HG03520 (cell line): ENCODE measurements around the gene ABI1.

Experiments used
- ATAC-seq: cut with Tn5 transposase; IDR thresholded peaks from one replicate; pipeline ENCODE4 v1.9.1; 2021; ENCODE audit warnings: mild to moderate bottlenecking, moderate library complexity; ENCODE audit not compliant: unreplicated experiment

Gene ABI1

GRCh38 chr10:26776258-26776657, 84.5 kb downstream of the ABI1 start:
- ATAC-seq = no peak

- no peak for ATAC-seq
Measured at GRCh38 chr10:26773633-26774032, 87.1 kb downstream of the ABI1 start.

DNA sequence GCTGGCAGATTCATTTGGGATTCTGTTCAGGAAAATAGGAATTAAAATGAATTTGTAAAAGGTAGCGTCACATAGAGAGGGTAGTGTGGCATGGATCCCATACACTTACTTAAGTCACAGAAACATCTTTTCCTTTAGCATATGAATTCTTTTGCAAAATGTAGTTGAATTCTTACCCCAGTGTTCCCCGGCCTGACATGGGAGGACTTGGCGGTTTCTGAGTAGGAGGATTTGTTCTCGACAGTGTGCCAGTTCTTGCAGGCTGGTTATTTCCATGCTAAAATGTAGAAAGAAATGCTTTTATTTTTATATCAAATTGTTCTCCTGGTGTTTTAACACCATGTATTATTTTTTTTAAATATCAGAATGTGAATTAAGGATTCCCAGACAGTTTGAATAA, 90.7 kb downstream of the ABI1 start:
- no peak for ATAC-seq

DNA sequence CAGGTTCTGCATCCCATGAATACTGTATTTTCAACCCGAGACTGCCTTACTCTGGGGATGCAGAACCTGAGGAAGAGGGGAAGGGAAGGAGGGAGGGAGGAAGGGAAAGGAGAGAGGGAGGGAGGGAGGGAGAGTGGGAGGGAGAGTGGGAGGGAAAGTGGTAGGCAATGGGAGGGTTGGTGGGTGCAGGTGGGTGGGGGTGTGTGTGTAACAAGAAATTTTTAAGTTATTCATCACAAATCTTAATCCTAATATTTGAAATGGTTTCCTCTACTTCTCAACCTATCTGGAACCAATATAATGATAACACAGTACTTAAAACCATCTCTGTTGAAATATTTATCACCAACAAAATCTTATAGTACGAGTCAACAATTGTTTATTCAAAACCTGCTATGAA, 95.2 kb downstream of the ABI1 start:
- no peak for ATAC-seq

DNA sequence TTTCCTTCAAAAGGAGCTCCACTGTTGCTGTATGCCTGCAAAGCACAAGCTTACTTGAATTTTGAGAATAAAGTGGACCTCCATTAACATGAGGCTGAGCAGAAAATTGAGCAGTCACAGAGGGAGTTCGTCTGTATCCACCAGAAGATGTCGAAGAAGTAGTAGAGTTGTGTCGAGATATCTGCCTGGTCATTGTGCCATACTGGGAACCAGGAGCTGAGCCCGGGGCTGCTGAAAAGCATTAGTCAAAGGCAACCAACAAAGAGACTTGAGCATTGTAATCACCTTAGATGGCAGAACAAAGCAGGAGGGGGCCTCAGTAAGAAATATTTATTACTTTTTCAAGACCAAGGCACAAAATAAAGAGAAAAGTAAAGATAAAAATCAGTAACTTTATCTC, 101.8 kb downstream of the ABI1 start:
- no peak for ATAC-seq

DNA sequence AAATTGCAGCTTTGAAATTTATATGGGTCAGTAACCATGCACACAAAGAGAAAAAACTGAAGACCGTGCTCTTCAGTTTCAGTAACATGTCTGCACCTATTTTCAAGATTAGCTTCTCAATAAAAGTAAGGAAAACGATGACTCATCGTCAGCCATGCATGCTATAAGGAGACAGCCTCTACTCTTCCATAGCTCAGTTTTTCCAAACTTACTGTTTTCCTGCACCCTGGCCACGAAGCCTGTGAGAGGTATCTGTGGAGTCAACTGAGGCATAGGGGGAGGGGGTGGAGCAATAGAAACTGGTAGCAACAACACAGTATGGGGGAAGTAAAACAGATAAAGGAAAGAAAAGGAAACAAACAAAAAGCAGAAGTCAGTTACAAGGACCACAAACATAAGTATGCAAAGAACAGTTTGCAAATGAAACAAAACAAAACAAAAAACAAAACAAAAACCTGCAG, 105.3 kb downstream of the ABI1 start:
- ATAC-seq = peak; percentile 96

- ATAC-seq = no peak
Measured at GRCh38 chr10:26746061-26746460, 114.7 kb downstream of the ABI1 start.

DNA sequence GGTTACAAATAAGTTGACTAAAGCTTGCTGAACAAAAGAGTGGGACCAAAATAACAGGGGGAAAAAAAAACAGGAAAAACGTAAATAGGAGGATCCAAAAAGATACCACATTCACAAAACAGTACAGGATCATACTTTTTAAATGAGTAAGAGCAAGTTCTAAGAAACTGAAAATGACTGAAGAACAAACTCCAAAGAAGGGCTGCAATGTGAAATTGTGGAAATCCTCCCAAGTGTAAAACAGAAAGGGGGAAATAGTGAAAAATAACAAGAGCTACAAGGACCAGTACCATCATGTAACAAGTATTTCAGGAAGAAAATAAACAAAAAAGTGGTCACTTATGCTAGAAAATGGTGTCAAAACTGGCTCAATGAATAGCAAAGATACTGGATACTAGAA, 116.9 kb downstream of the ABI1 start:
- no peak for ATAC-seq

DNA sequence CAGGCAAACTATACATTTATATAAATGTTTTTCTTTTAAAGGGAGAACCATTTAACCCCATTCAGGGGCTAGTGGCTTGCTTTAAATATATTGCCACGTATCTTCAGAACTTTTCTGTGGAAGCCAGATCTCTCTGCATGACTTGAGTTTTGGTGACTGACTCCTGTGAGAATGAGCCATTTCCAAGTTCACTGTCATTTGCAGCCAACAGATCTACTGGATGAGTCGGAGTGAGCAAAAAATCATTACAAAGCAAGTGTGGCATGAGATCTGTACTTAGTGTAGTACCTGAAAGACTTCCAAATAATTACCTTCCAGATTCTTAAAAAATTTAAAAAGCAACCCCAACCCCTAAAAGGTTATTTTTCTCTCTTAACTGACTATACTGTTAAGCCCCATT, 117.7 kb downstream of the ABI1 start:
- no peak for ATAC-seq

DNA sequence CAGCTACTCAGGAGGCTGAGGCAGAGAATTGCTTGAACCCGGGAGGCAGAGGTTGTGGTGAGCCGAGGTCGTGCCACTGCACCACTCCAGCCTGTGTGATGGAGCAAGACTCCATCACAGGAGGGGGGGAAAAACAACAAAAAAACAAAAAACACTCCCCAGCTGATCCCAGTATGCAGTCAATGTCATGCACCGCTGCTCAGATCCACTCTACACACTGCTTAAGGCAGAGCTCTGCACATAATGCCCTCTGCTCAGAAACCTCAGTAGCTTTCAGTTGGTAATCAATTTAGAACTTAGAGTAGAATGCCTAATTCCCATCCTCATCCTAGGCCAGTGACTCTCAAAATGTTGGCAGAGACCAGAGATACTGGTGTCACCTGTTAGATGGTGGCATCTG, 119.4 kb downstream of the ABI1 start:
- no peak for ATAC-seq

GRCh38 chr10:26739071-26739631, 121.6 kb downstream of the ABI1 start:
- ATAC-seq = no peak

DNA sequence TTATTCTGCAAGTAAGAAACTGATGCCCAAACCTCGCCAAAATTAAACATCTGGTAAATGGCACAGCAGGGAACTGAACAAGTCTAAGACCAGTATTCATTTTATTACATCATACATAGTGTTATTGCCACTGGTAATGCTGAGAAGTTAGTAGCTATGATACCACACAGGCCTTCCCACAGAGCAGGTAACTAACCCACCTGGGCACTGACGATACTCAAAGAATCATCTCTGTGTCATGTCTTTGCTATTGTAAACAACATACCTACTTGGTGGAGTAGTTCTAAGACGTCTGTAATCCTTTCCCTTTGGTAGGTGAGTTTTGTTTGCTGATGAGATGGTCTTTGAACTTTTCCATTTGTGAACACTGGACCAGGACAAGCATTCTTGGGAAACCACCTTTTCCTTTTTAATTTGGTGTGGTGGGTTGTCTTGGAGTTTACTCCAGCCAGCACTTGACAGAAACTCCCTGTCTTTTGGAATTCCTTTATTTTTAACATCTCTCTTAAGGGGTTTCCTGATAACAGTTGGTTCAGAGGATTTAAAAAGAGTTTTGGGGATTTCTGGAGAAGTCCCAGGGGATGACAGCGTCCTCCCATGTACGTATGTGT, 122.4 kb downstream of the ABI1 start:
- no peak for ATAC-seq

GRCh38 chr10:26737730-26738129, 123.0 kb downstream of the ABI1 start:
- ATAC-seq = peak; percentile 73

- ATAC-seq = no peak
Measured at GRCh38 chr10:26735435-26735834, 125.3 kb downstream of the ABI1 start.

DNA sequence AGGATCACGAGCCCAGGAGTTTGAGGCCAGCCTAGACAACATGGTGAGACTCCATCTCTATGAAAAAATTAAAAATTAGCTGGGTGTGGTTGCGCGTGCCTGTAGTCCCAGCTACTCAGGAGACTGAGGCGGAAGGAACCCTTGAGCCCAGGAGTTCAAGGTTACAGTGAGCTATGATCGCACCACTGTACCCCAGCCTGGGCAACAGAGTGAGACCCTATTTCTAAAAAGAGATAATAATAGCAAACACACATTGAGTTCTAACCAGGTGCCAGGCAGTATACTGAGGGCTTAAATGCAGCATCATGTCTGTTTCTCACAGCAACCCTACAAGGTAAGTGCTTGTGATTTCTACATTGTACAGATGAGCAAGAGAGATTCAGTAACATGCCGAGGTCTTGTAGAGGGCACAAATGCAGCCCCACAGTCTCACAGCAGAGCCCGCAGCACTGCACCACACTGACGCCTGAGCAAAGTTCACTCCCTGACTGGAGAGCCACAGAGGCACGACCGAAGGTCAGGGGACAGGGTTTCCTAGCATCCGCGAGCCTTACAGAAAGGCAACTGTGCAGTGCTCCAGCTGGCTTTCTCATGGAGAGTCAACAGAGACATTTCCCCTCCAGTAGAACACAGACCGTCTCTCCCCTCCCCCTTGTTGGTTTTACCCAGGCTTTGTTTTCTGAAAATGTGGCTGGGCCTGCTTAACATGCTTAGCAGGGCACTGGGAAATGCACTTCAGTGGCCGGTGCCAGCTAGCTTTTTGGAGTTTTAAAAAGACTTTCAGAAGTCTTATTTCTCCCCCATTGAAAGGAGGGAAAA, 126.8 kb downstream of the ABI1 start:
- no peak for ATAC-seq

DNA sequence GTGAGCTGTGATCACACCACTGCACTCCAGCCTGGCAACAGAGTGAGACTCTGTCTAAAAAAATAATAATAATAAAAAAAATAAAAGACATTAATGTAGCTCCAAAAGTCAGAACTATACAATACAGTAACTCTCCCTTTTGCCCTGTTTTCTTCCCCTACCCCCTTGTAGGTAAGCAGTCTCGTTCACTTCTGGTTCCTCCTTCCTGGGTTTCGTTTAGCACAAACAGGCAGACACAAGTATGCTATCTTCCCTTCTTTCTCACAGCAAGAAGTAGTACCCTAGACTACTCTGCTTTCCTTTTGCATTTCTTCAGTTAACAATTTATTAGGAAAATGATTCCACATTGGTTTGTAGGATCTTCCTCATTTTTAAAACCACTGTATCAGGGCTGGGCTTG, 130.2 kb downstream of the ABI1 start:
- no peak for ATAC-seq

- ATAC-seq = no peak
Measured at GRCh38 chr10:26729395-26729794, 131.4 kb downstream of the ABI1 start.

DNA sequence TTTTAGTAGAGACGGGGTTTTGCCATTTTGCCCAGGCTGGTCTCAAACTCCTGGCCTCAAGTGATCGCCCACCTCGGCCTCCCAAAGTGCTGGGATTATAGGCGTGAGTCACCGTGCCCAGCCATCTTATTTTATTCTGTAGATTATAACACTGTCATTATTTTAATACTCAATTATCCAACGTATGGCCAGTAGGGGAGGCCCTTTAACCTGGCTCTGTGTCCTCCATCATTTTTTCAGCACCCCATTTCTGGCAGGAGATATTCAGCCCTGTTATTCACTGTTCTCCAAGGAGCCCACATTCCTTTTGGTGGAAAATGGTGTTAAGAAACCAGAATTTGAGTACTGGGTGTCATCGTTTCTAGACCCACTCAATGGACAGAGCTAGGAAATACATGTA, 131.8 kb downstream of the ABI1 start:
- ATAC-seq = no peak

GRCh38 chr10:26727005-26727404, 133.8 kb downstream of the ABI1 start:
- no peak for ATAC-seq

GRCh38 chr10:26725837-26726727, 134.7 kb downstream of the ABI1 start:
- no peak for ATAC-seq

DNA sequence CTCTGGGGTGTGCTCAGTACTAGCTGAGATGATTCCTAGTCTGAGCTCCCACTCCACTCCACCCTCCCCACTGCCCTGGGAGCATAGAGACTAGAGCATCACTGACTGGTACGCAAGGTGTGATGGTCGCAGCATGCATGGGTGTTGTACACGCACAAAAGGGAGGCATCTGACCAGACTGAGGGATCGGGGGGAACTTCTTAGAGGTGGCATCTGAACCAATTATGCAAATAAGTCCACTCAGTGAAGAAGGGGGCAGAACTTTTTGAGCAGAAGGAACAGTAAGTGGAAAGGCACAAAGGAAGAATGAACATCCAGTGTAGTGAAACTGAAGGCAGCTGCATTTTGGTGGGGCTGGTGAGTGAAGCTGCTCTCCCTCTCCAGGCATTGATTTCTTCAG, 137.7 kb downstream of the ABI1 start:
- ATAC-seq = no peak
